Esophagus muscularis mucosa (tissue), 4 donors: ENCODE measurements around the gene PCGF2. TPM values are rescaled to one million over a fixed set of nuclear protein-coding genes. Genes with fewer than 3 reads are reported as not detected.

Source experiments
- DNase-seq: peaks from one replicate; pipeline ENCODE4 v3.0.0-alpha.2; 2017; ENCODE audit errors: extremely low spot score
- H3K27ac ChIP-seq, 4 donors: fragments of 200-600 bp; sonication (generic); replicated peaks in 1 of 4; 1 replicate in 3 of 4; 2 replicates in 1 of 4; pipeline ENCODE4 v1.5.1; 2016 to 2019; ENCODE audit warnings: mild to moderate bottlenecking in 1 of 4
- H3K27me3 ChIP-seq, 4 donors: fragments of 200-600 bp; sonication (generic); one replicate each; pipeline versions ENCODE4 v1.5.1 to v1.6.0; 2016 to 2019
- H3K36me3 ChIP-seq, 4 donors: fragments of 200-600 bp; sonication (generic); one replicate each; pipeline ENCODE4 v1.5.1; 2016 to 2019
- H3K4me1 ChIP-seq, 4 donors: fragments of 200-600 bp; sonication (generic); one replicate each; pipeline ENCODE4 v1.5.1; 2016 to 2019
- H3K4me3 ChIP-seq, 4 donors: fragments of 200-600 bp; sonication (generic); 1 replicate in 2 of 4; 2 replicates in 2 of 4; pipeline ENCODE4 v1.5.1; 2016 to 2019; ENCODE audit warnings: mild to moderate bottlenecking in 4 of 4, moderate library complexity in 1 of 4
- H3K9me3 ChIP-seq, 4 donors: fragments of 200-600 bp; sonication (generic); 1 replicate in 3 of 4; 2 replicates in 1 of 4; pipeline ENCODE4 v1.5.1; 2016 to 2019
- EP300 ChIP-seq: sonication (generic); formaldehyde crosslinking; IDR thresholded peaks from one replicate; pipeline ENCODE4 v1.6.1; 2017; ENCODE audit warnings: antibody characterized with exemption
- POLR2A ChIP-seq: fragments of 450-650 bp; IDR thresholded peaks from one replicate; pipeline ENCODE4 v1.6.1; 2017; ENCODE audit warnings: antibody characterized with exemption, moderate library complexity, mild to moderate bottlenecking, low read depth
- POLR2AphosphoS5 ChIP-seq, 2 donors: sonication (generic); formaldehyde crosslinking; IDR thresholded peaks; one replicate each; pipeline ENCODE4 v1.6.1; 2017; ENCODE audit warnings: antibody characterized with exemption in 2 of 2
- WGBS: methylation state at CpG from one replicate; pipeline ENCODE4 v1.1.5; 2018; 5-methylcytosine and 5-hydroxymethylcytosine counted together
- intact Hi-C: fragments of 100-400 bp; cut with DNase I; formaldehyde crosslinking; loops from one replicate; pipeline ENCODE4 v1.15.1; 2023
- total RNA-seq, 4 donors: library from RNA; depleted of rRNA; stranded (reverse); fragments of >200 nt; gene quantifications; one replicate each; pipeline versions ENCODE4 v1.1.0 to v1.2.1, GENCODE V29; 2016
- TF ChIP-seq, protein P1 (sequence below), 3 experiments: fragments of 200-600 bp in 2 of 3; fragments of 450-650 bp in 1 of 3; sonication (generic) in 2 of 3; IDR thresholded peaks; one replicate each; pipeline ENCODE4 v1.5.1; 2017 to 2019; ENCODE audit warnings: antibody characterized with exemption in 3 of 3, mild to moderate bottlenecking in 2 of 3, moderate library complexity in 1 of 3

Gene PCGF2
- total RNA-seq, 4 donors from 2014 or later = 10.3 to 15.7 (median 12.4) TPM

DNA sequence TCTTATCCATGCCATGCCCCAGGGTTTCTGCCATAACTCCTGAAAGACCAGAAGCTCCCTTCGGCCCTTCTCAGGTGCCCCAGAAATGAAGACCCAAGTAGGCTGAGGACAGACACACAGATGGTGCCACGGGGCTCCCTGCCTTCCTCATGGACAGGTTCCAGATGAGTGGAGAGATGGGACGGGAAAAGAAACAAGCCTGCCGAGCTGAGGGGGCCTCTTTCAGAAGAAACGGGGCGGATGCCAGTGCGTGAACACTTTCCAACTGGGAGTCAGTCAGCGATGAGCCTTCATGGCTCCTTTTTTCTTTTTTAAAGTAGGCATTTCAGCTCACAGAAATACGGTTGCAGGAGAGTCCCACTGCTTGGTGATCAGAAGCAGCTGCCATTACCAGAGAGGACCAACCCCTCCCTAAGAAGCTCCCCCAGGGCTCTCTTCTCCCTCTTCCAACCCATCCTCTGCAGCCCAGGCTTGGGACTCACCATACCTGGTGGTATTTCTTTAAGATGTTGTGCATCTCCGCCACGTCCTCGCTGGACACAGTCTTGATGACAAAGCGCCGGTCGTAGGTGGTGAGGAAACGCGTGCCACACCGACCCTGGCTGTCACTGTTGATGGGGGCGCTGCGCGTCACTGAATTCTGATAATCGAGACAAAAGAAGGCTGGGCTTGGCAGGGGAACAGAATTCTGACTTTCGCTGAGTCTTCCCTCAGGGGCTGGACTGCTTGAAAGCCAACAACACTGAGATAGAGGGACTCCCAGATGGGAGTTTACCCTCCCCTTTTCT lies 32.0 kb upstream of the PCGF2 start:
- TF ChIP-seq, protein P1, sequence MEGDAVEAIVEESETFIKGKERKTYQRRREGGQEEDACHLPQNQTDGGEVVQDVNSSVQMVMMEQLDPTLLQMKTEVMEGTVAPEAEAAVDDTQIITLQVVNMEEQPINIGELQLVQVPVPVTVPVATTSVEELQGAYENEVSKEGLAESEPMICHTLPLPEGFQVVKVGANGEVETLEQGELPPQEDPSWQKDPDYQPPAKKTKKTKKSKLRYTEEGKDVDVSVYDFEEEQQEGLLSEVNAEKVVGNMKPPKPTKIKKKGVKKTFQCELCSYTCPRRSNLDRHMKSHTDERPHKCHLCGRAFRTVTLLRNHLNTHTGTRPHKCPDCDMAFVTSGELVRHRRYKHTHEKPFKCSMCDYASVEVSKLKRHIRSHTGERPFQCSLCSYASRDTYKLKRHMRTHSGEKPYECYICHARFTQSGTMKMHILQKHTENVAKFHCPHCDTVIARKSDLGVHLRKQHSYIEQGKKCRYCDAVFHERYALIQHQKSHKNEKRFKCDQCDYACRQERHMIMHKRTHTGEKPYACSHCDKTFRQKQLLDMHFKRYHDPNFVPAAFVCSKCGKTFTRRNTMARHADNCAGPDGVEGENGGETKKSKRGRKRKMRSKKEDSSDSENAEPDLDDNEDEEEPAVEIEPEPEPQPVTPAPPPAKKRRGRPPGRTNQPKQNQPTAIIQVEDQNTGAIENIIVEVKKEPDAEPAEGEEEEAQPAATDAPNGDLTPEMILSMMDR (IDR thresholded peaks at IDR 0.05) = no peak
- TF ChIP-seq POLR2A (no peak), POLR2AphosphoS5 (IDR thresholded peaks at IDR 0.05) (no peak), EP300 (no peak)
- Histone ChIP-seq H3K4me3 (no peak overlapping the region), H3K36me3 (peaks cover 98 to 100% (median 99%) of the 10 kb centered on the region in 4 donors), H3K27ac (no peak overlapping the region), H3K4me1 (no peaks in the 10 kb centered on the region), H3K27me3 (no peaks in the 10 kb centered on the region), H3K9me3 (no peaks in the 10 kb centered on the region)
- no peak for DNase-seq
- 91% methylated on average over 23 of the region's 23 CpGs for WGBS
- intact Hi-C loops = no loop called here

DNA sequence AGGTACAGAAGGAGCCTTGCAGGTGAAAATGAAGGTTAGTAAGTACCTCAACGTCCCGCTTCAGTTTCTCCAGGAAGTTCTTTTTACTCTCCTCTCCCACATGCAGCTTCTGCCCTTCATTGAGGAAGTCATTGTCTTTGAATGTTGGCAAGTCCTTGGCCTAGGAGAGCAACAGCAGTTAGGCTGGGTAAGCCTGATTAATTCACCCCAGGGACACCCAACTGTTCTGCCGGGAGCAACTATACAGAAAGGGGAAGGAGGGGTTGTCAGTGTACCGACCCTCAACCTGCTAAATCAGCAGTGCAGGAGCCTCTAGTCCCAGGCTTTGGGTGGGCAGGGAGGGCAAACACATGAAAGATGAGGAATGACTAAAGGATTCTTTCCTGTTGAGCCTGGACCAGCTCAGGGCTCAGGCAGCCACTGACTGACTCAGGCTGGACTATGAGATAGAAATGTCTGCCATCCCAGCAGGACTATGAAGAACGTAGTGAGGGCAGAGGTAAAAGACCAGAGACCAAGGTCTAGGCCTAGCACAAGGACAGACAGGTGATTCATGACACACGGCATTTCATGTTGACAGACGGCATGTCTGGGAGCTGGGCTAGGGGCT lies 29.6 kb upstream of the PCGF2 start:
- peaks cover 99 to 100% (median 100%) of the 10 kb centered on the region in 4 donors for H3K36me3 ChIP-seq
- intact Hi-C loops = no loop called here
- DNase-seq = no peak
- H3K4me3 ChIP-seq = no peak overlapping the region
- WGBS = 93% methylated on average over 6 of the region's 7 CpGs
- TF ChIP-seq EP300 = no peak
- TF ChIP-seq, protein P1 (IDR thresholded peaks at IDR 0.05) = no peak
- TF ChIP-seq POLR2AphosphoS5 (IDR thresholded peaks at IDR 0.05) = no peak
- no peak for TF ChIP-seq POLR2A
- H3K27me3 ChIP-seq = no peaks in the 10 kb centered on the region
- no peak overlapping the region for H3K27ac ChIP-seq
- no peaks in the 10 kb centered on the region for H3K4me1 ChIP-seq
- H3K9me3 ChIP-seq = no peaks in the 10 kb centered on the region

DNA sequence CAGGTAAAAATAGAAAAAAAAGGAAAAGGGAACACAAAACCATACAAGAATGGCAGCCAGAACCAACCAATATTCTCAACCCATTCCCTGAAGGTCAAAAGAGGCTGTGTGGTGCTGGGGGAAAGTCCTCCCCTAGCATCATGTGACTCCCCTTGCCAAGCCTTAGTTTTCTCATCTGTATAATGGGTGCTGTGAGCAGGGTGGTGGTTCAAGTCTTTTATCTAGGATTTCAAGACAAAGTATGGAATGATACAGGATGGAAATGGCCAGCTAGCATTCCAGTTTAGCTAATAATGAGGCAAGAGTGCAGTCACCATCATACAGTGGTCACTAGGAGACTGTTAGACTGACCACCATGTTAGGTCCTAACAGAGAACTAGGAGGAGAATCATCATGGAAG lies 25.1 kb upstream of the PCGF2 start:
- Histone ChIP-seq H3K36me3 (peaks cover 83 to 100% (median 100%) of the 10 kb centered on the region in 4 donors), H3K4me1 (peaks cover 0 to 6% (median 5%) of the 10 kb centered on the region in 4 donors), H3K27me3 (no peaks in the 10 kb centered on the region), H3K27ac (no peak overlapping the region), H3K4me3 (no peak overlapping the region), H3K9me3 (no peaks in the 10 kb centered on the region)
- intact Hi-C loops = no loop called here
- no peak for DNase-seq
- TF ChIP-seq, protein P1 (IDR thresholded peaks at IDR 0.05) = no peak
- TF ChIP-seq POLR2A = no peak
- no peak for TF ChIP-seq EP300
- TF ChIP-seq POLR2AphosphoS5 (IDR thresholded peaks at IDR 0.05) = no peak

DNA sequence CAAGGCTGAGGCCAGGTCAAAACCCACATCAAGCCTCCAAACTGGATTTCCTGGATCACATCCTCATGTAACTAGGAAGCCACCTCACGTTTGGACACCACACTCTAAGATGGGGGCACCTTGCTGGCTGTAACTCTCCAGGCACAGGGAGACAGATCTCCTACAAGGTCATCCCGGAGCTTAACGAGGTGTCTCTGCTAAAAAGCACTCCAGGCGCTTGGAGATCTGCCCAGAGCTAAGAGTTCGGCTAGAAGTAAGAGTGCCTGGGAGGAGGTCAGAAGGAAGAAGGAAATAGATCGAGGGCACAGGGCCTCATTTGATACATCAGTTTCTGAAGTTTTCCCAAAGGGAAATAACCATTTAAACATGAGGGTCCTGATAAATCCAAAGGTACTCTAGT lies 20.3 kb upstream of the PCGF2 start:
- WGBS = 57% methylated on average over 5 of the region's 6 CpGs
- Histone ChIP-seq H3K27ac (peak overlapping the region in 1 of 4 donors; percentile 19), H3K27me3 (no peaks in the 10 kb centered on the region), H3K36me3 (peaks cover 66 to 100% (median 96%) of the 10 kb centered on the region in 4 donors), H3K4me3 (no peak overlapping the region), H3K4me1 (peaks cover 0 to 10% (median 7%) of the 10 kb centered on the region in 4 donors), H3K9me3 (no peaks in the 10 kb centered on the region)
- intact Hi-C loops = no loop called here
- TF ChIP-seq POLR2AphosphoS5 (IDR thresholded peaks at IDR 0.05) (no peak), POLR2A (no peak)
- TF ChIP-seq, protein P1 (IDR thresholded peaks at IDR 0.05) = no peak
- no peak for DNase-seq
